Fibroblast of upper back skin (primary cell): Measurements from ENCODE around the gene PTPN6.

Experiments
- DNase-seq: peaks from one replicate; pipeline ENCODE4 v3.0.0-alpha.2; 2013

The PTPN6 gene

GRCh38 chr12:6975297-6976032 is 24.3 kb downstream of the PTPN6 start:
- no peak for DNase-seq

GRCh38 chr12:6977653-6978052 is 26.5 kb downstream of the PTPN6 start:
- DNase-seq = no peak

- no peak for DNase-seq
Measured at GRCh38 chr12:6978188-6978587, 27.0 kb downstream of the PTPN6 start.

- no peak for DNase-seq
Measured at GRCh38 chr12:6978611-6979011, 27.5 kb downstream of the PTPN6 start.

- no peak for DNase-seq
Measured at GRCh38 chr12:6979021-6979420, 27.9 kb downstream of the PTPN6 start.

GRCh38 chr12:6979453-6979852 is 28.3 kb downstream of the PTPN6 start:
- no peak for DNase-seq

GRCh38 chr12:6980075-6980474 is 28.9 kb downstream of the PTPN6 start:
- no peak for DNase-seq

GRCh38 chr12:6980740-6981139 is 29.6 kb downstream of the PTPN6 start:
- no peak for DNase-seq

GRCh38 chr12:6981152-6982052 is 30.2 kb downstream of the PTPN6 start:
- DNase-seq = no peak

- DNase-seq = no peak
Measured at GRCh38 chr12:6982532-6982931, 31.4 kb downstream of the PTPN6 start.

- no peak for DNase-seq
Measured at GRCh38 chr12:6987956-6988553, 36.9 kb downstream of the PTPN6 start.

GRCh38 chr12:6996040-6996441 is 44.9 kb downstream of the PTPN6 start:
- DNase-seq = peak; percentile 25

- DNase-seq = no peak
Measured at GRCh38 chr12:6998715-6999451, 47.7 kb downstream of the PTPN6 start.

GRCh38 chr12:7001921-7002591 is 50.9 kb downstream of the PTPN6 start:
- no peak for DNase-seq

GRCh38 chr12:7004287-7004803 is 53.2 kb downstream of the PTPN6 start:
- no peak for DNase-seq

- DNase-seq = no peak
Measured at GRCh38 chr12:7004840-7005239, 53.7 kb downstream of the PTPN6 start.

GRCh38 chr12:7005311-7005710 is 54.2 kb downstream of the PTPN6 start:
- DNase-seq = no peak

GRCh38 chr12:7006639-7007038 is 55.5 kb downstream of the PTPN6 start:
- DNase-seq = no peak

GRCh38 chr12:7008864-7009263 is 57.7 kb downstream of the PTPN6 start:
- DNase-seq = no peak

GRCh38 chr12:7009512-7009911 is 58.4 kb downstream of the PTPN6 start:
- DNase-seq = no peak
